ENCODE results near the gene FRMD5. TPM values are rescaled to one million over a fixed set of nuclear protein-coding genes. Genes with fewer than 3 reads are reported as not detected.
"Not testable (repeated sequence)": the region's sequence is repeated elsewhere in the genome, so short reads cannot be mapped to it uniquely, and the experiment has no call there.

The FRMD5 gene
- total RNA-seq, 1 donor from 2014 or later: 69.1 TPM

GRCh38 chr15:43830691-43831275, 364.3 kb downstream of the FRMD5 start:
- intact Hi-C loops (cut with DNase I); DNase-seq (ENCODE audit: low spot score): not testable (repeated sequence)

- intact Hi-C loops (cut with DNase I): not testable (repeated sequence)
Measured at GRCh38 chr15:43829951-43830540, 365.0 kb downstream of the FRMD5 start.

GRCh38 chr15:43828061-43828657, 366.9 kb downstream of the FRMD5 start:
- DNase-seq (ENCODE audit: low spot score): no peak
- intact Hi-C loops (cut with DNase I): no loop called here

More at GRCh38 chr15:43829951-43830540, 365.0 kb downstream of the FRMD5 start:
- DNase-seq (ENCODE audit: low spot score): not testable (repeated sequence)

GRCh38 chr15:43826508-43827341, 368.3 kb downstream of the FRMD5 start, which contains the start of gene WDR76:
Gene WDR76, plus strand, starts transcription at chr15:43827002. Its CDS starts 31 bp downstream, at chr15:43827033.
- intact Hi-C loops (cut with DNase I): no loop called here
- peak; percentile 89 for DNase-seq (ENCODE audit: low spot score)

GRCh38 chr15:43826029-43826507, 369.0 kb downstream of the FRMD5 start:
- intact Hi-C loops (cut with DNase I): no loop called here
- DNase-seq (ENCODE audit: low spot score): no peak

GRCh38 chr15:43825305-43825704, 369.8 kb downstream of the FRMD5 start:
- DNase-seq (ENCODE audit: low spot score): not testable (repeated sequence)
- intact Hi-C loops (cut with DNase I): loop anchor here (2.0 kb wide), 1 partner anchor 25 kb away; the partner anchor contains the start of genes HYPK and SERINC4

GRCh38 chr15:43824302-43825246, 370.5 kb downstream of the FRMD5 start, which contains the start of gene MFAP1:
Gene MFAP1, minus strand, starts transcription at chr15:43824690. Its CDS starts 121 bp downstream, at chr15:43824569.
- peak; percentile 97 for DNase-seq (ENCODE audit: low spot score)
- intact Hi-C loops (cut with DNase I): loop anchor here (2.0 kb wide), 1 partner anchor 24 kb away; the partner anchor contains the start of genes HYPK and SERINC4

GRCh38 chr15:43821505-43821904, 373.6 kb downstream of the FRMD5 start:
- no peak for DNase-seq (ENCODE audit: low spot score)
- intact Hi-C loops (cut with DNase I): no loop called here

Other genes with a start within 250 kb of the FRMD5 start
- gene GOLM2, start 93.4 kb upstream of the FRMD5 start, total RNA-seq: 36.8 TPM
- gene CTDSPL2, start 232.4 kb upstream of the FRMD5 start, total RNA-seq: 19.0 TPM

Data from cardiac septum (tissue), 1 donor.